Measurements from ENCODE around the gene MBNL1.

MBNL1 gene

GRCh38 chr3:152293347-152294006 lies 24.7 kb downstream of the MBNL1 start:
- 0 out of 2 replicates have a peak overlapping the region, but pooled peaks have one; percentile 7 for H3K27ac ChIP-seq (ENCODE audit: low read depth, low read length)
- peaks cover 100% of the 10 kb centered on the region for H3K79me2 ChIP-seq (ENCODE audit: control insufficient read depth, low read length)
- TF ChIP-seq CTCF (IDR thresholded peaks at IDR 0.05; ENCODE audit: low read depth, low read length, poor library complexity, severe bottlenecking): no peak
- TF ChIP-seq EZH2phosphoT487 (IDR thresholded peaks at IDR 0.05; ENCODE audit: borderline replicate concordance, low read length): no peak
- peaks cover 45% of the 10 kb centered on the region for H3K36me3 ChIP-seq (ENCODE audit: control insufficient read depth, low read length)
- H3K27me3 ChIP-seq (ENCODE audit: control insufficient read depth, low read length): no peaks in the 10 kb centered on the region
- H3K9me2 ChIP-seq (replicated peaks; ENCODE audit: control insufficient read depth, low read length): no peaks in the 10 kb centered on the region
- peak overlapping the region; percentile 31 for H3K4me2 ChIP-seq (ENCODE audit: low read length)
- H4K20me1 ChIP-seq (ENCODE audit: control insufficient read depth, insufficient read depth, low read depth, low read length): peaks cover 33% of the 10 kb centered on the region
- no peaks in the 10 kb centered on the region for H3K9me3 ChIP-seq (ENCODE audit: control insufficient read depth, insufficient read depth, low read length)
- H3F3A ChIP-seq (ENCODE audit: control insufficient read depth, insufficient read depth): peaks cover 36% of the 10 kb centered on the region
- peaks cover 86% of the 10 kb centered on the region for H3K4me1 ChIP-seq (ENCODE audit: control insufficient read depth, low read length)
- no peak overlapping the region for H3K4me3 ChIP-seq (ENCODE audit: low read length)

GRCh38 chr3:152295344-152295743 lies 26.6 kb downstream of the MBNL1 start:
- peak overlapping the region; percentile 34 for H3K4me2 ChIP-seq (ENCODE audit: low read length)
- no peak for TF ChIP-seq EZH2phosphoT487 (IDR thresholded peaks at IDR 0.05; ENCODE audit: borderline replicate concordance, low read length)
- TF ChIP-seq CTCF (IDR thresholded peaks at IDR 0.05; ENCODE audit: low read depth, low read length, poor library complexity, severe bottlenecking): no peak
- peaks cover 35% of the 10 kb centered on the region for H4K20me1 ChIP-seq (ENCODE audit: control insufficient read depth, insufficient read depth, low read depth, low read length)
- H3K4me1 ChIP-seq (ENCODE audit: control insufficient read depth, low read length): peaks cover 86% of the 10 kb centered on the region
- no peaks in the 10 kb centered on the region for H3K27me3 ChIP-seq (ENCODE audit: control insufficient read depth, low read length)
- peaks cover 100% of the 10 kb centered on the region for H3K79me2 ChIP-seq (ENCODE audit: control insufficient read depth, low read length)
- peak overlapping the region; percentile 24 for H3K27ac ChIP-seq (ENCODE audit: low read depth, low read length)
- peaks cover 31% of the 10 kb centered on the region for H3F3A ChIP-seq (ENCODE audit: control insufficient read depth, insufficient read depth)
- peak overlapping the region; percentile 7; the same call in 1 of the 2 replicates for H3K4me3 ChIP-seq (ENCODE audit: low read length)
- peaks cover 60% of the 10 kb centered on the region for H3K36me3 ChIP-seq (ENCODE audit: control insufficient read depth, low read length)
- no peaks in the 10 kb centered on the region for H3K9me2 ChIP-seq (replicated peaks; ENCODE audit: control insufficient read depth, low read length)
- H3K9me3 ChIP-seq (ENCODE audit: control insufficient read depth, insufficient read depth, low read length): no peaks in the 10 kb centered on the region

DNA sequence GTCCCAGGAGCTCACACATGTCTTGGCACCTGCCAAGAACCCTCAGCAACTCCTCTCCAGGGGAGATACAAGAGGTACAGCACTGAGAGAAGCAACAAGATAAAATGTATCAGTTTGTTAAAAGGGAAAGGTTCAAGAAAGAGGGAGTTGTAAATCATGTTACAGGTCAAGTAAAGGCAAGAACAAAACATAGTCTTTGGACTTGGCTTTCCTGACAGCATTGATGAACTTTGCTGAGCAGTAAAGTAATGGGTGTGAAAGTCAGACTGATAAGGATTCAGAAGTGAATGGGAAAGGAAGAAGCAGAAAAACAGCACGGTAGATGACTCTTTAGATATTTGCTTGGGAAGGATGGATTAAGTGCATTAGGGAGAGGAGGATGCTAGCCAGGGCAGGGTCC lies 27.1 kb downstream of the MBNL1 start:
- H3K36me3 ChIP-seq (ENCODE audit: control insufficient read depth, low read length): peaks cover 63% of the 10 kb centered on the region
- H3K9me2 ChIP-seq (replicated peaks; ENCODE audit: control insufficient read depth, low read length): no peaks in the 10 kb centered on the region
- H3K27ac ChIP-seq (ENCODE audit: low read depth, low read length): peak overlapping the region; percentile 24
- H3K4me3 ChIP-seq (ENCODE audit: low read length): peak overlapping the region; percentile 7; the same call in 1 of the 2 replicates
- H4K20me1 ChIP-seq (ENCODE audit: control insufficient read depth, insufficient read depth, low read depth, low read length): peaks cover 31% of the 10 kb centered on the region
- H3K27me3 ChIP-seq (ENCODE audit: control insufficient read depth, low read length): no peaks in the 10 kb centered on the region
- no peak for TF ChIP-seq CTCF (IDR thresholded peaks at IDR 0.05; ENCODE audit: low read depth, low read length, poor library complexity, severe bottlenecking)
- TF ChIP-seq EZH2phosphoT487 (IDR thresholded peaks at IDR 0.05; ENCODE audit: borderline replicate concordance, low read length): no peak
- peak overlapping the region; percentile 34 for H3K4me2 ChIP-seq (ENCODE audit: low read length)
- peaks cover 86% of the 10 kb centered on the region for H3K4me1 ChIP-seq (ENCODE audit: control insufficient read depth, low read length)
- H3K79me2 ChIP-seq (ENCODE audit: control insufficient read depth, low read length): peaks cover 100% of the 10 kb centered on the region
- no peaks in the 10 kb centered on the region for H3K9me3 ChIP-seq (ENCODE audit: control insufficient read depth, insufficient read depth, low read length)
- peaks cover 29% of the 10 kb centered on the region for H3F3A ChIP-seq (ENCODE audit: control insufficient read depth, insufficient read depth)
